B cell (primary cell): ENCODE measurements around the gene CACNA2D3.

ENCODE experiments used
- CTCF ChIP-seq: fragments of 200-600 bp; IDR thresholded peaks from one replicate; pipeline ENCODE4 v1.8.0; 2022; ENCODE audit warnings: antibody characterized with exemption, mild to moderate bottlenecking
- EZH2 ChIP-seq: IDR thresholded peaks from 2 replicates; pipeline ENCODE4 v1.6.1; 2012; ENCODE audit warnings: borderline replicate concordance, low read depth, mild to moderate bottlenecking, moderate library complexity, low read length; ENCODE audit not compliant: insufficient read depth, poor library complexity, severe bottlenecking

- TF ChIP-seq CTCF = no peak
- TF ChIP-seq EZH2 = no peak
Measured at GRCh38 chr3:54165865-54166264, 43.5 kb downstream of the CACNA2D3 start.
